ENCODE data around the gene PACRG. TPM values are rescaled to one million over a fixed set of nuclear protein-coding genes. Genes with fewer than 3 reads are reported as not detected.

PACRG gene
- total and polyA plus RNA-seq, 9 donors = 1.2 to 2.7 (median 1.9) TPM

DNA sequence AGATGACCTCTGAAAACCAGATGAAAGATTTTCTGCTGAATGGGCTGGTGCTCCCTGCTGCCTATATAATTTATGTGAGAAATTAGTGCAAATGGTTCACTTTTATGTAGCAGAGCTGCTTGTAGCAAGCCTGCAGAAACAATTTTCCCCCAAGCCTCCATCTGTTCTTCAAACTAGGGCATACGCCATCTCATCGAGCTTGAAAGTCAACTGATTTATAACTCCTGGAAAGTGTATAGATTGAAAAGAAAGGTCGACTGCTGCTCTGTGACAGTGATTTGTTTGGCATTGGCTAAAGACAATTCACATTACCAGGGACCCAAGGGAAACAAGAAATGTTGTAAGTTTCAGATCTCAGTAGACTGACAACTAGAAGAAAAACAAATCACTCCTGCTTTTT, 93.3 kb downstream of the PACRG start:
- no peaks in the 10 kb centered on the region for H3K27me3 ChIP-seq (ENCODE audit: control insufficient read depth, insufficient read depth, low read length)
- no peaks in the 10 kb centered on the region for H3K4me1 ChIP-seq (ENCODE audit: control insufficient read depth, insufficient read depth, low read length)
- no peaks in the 10 kb centered on the region for H3K9me3 ChIP-seq (replicated peaks; ENCODE audit: control insufficient read depth, low read depth, low read length)
- WGBS (ENCODE audit: insufficient coverage) = no CpG with 5 or more reads among the region's 3 CpGs
- peak; percentile 12 for DNase-seq
- H3K4me3 ChIP-seq (ENCODE audit: low read length) = no peak overlapping the region
- no peaks in the 10 kb centered on the region for H3K36me3 ChIP-seq (ENCODE audit: control insufficient read depth, insufficient read depth, low read length)
- no peak overlapping the region for H3K27ac ChIP-seq (ENCODE audit: low read length)

GRCh38 chr6:162825597-162825996, 97.8 kb downstream of the PACRG start:
- H3K27me3 ChIP-seq (ENCODE audit: control insufficient read depth, insufficient read depth, low read length) = no peaks in the 10 kb centered on the region
- no peak overlapping the region for H3K27ac ChIP-seq (ENCODE audit: low read length)
- 64% methylated on average over 4 of the region's 6 CpGs for WGBS (ENCODE audit: insufficient coverage)

DNA sequence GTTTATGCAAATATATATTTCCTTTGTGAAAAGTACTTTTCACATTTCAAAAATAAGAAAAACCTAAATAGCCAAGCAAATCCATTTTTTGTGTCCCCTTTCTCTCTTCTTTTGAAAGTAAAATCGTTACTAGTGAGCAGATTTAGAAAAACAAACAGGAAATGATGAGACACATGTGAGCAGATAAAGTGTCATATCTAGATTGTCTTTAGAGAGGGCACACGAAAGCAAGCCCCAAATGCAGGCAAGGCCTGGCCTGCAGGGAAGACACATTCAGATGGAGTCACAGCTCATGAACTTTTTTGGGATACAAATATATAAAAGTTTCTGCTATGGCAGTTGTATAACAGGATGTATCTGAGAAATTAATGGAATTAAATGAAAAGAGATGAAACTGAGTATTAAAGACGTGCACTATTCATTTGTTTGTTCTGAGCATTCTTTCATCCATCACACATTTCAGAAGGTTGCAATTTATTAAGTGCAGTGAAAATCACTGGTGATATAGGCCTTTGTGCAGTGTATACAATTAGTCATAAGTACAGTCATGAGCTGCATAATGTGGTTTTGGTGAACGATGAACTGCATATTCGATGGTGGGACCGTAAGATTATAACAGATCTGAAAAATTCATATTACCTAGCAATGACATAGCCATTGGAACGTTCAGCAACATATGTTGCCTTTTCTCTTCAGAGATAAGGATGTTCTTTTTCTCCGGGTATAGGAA, 101.4 kb downstream of the PACRG start:
- WGBS (ENCODE audit: insufficient coverage) = 100% methylated on average over 1 of the region's 8 CpGs
- no peak for DNase-seq
- Histone ChIP-seq H3K36me3 (ENCODE audit: control insufficient read depth, insufficient read depth, low read length) (no peaks in the 10 kb centered on the region), H3K9me3 (replicated peaks; ENCODE audit: control insufficient read depth, low read depth, low read length) (no peaks in the 10 kb centered on the region), H3K4me1 (ENCODE audit: control insufficient read depth, insufficient read depth, low read length) (no peaks in the 10 kb centered on the region), H3K27me3 (ENCODE audit: control insufficient read depth, insufficient read depth, low read length) (no peaks in the 10 kb centered on the region), H3K27ac (ENCODE audit: low read length) (no peak overlapping the region), H3K4me3 (ENCODE audit: low read length) (no peak overlapping the region)

More at GRCh38 chr6:162825597-162825996, 97.8 kb downstream of the PACRG start:
- DNase-seq = no peak
- no peaks in the 10 kb centered on the region for H3K36me3 ChIP-seq (ENCODE audit: control insufficient read depth, insufficient read depth, low read length)
- no peak overlapping the region for H3K4me3 ChIP-seq (ENCODE audit: low read length)
- no peaks in the 10 kb centered on the region for H3K9me3 ChIP-seq (replicated peaks; ENCODE audit: control insufficient read depth, low read depth, low read length)
- no peaks in the 10 kb centered on the region for H3K4me1 ChIP-seq (ENCODE audit: control insufficient read depth, insufficient read depth, low read length)

- no peaks in the 10 kb centered on the region for H3K27me3 ChIP-seq (ENCODE audit: control insufficient read depth, insufficient read depth, low read length)
- H3K4me3 ChIP-seq (ENCODE audit: low read length) = no peak overlapping the region
- peaks cover 3% of the 10 kb centered on the region for H3K9me3 ChIP-seq (replicated peaks; ENCODE audit: control insufficient read depth, low read depth, low read length)
- H3K36me3 ChIP-seq (ENCODE audit: control insufficient read depth, insufficient read depth, low read length) = no peaks in the 10 kb centered on the region
- H3K4me1 ChIP-seq (ENCODE audit: control insufficient read depth, insufficient read depth, low read length) = no peaks in the 10 kb centered on the region
- no peak for DNase-seq
- no CpG with 5 or more reads among the region's 4 CpGs for WGBS (ENCODE audit: insufficient coverage)
- H3K27ac ChIP-seq (ENCODE audit: low read length) = no peak overlapping the region
Measured at GRCh38 chr6:162833776-162834175, 106.0 kb downstream of the PACRG start.

DNA sequence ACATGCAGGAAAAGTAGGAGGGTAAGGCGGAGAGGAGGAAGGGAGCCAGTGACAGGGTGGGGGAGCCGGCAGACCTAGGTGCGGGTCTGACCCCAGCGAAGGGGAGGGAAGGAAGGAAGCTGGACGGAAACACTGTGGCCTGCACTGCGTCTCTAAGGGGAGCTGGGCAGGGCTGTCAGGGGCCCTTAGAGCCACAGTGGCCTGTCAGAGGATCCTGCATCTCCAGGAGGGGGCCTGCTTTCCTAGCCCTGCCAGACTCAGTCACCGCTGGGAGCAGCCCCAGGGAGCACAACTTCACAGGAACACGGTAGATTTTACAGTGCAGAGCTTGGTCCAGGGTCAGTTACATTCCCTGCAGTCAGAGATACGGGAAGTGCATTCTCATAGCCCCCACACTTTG, 118.2 kb downstream of the PACRG start:
- Histone ChIP-seq H3K36me3 (ENCODE audit: control insufficient read depth, insufficient read depth, low read length) (no peaks in the 10 kb centered on the region), H3K27me3 (ENCODE audit: control insufficient read depth, insufficient read depth, low read length) (no peaks in the 10 kb centered on the region), H3K4me1 (ENCODE audit: control insufficient read depth, insufficient read depth, low read length) (no peaks in the 10 kb centered on the region), H3K27ac (ENCODE audit: low read length) (no peak overlapping the region), H3K9me3 (replicated peaks; ENCODE audit: control insufficient read depth, low read depth, low read length) (no peaks in the 10 kb centered on the region), H3K4me3 (ENCODE audit: low read length) (no peak overlapping the region)
- no peak for DNase-seq
- 70% methylated on average over 9 of the region's 9 CpGs for WGBS (ENCODE audit: insufficient coverage)

DNA sequence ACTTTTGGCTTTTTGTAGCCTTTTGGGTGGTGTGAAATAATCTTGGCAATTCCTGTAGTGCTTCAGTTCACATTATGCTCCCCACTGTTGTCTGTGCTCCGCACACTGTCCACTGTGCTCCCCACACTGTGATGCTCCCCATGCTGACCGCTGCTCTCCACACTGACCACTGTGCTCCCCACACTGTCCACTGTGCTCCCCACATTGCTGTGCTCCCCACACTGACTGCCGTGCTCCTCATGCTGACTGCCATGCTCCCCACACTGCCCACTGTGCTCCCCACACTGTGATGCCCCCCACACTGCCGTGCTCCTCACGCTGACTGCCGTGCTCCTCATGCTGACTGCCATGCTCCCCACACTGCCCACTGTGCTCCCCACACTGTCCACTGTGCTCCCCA, 118.9 kb downstream of the PACRG start:
- WGBS (ENCODE audit: insufficient coverage) = 95% methylated on average over 5 of the region's 6 CpGs
- no peaks in the 10 kb centered on the region for H3K9me3 ChIP-seq (replicated peaks; ENCODE audit: control insufficient read depth, low read depth, low read length)
- no peaks in the 10 kb centered on the region for H3K4me1 ChIP-seq (ENCODE audit: control insufficient read depth, insufficient read depth, low read length)
- DNase-seq = no peak
- no peaks in the 10 kb centered on the region for H3K36me3 ChIP-seq (ENCODE audit: control insufficient read depth, insufficient read depth, low read length)
- no peak overlapping the region for H3K4me3 ChIP-seq (ENCODE audit: low read length)
- H3K27ac ChIP-seq (ENCODE audit: low read length) = no peak overlapping the region
- no peaks in the 10 kb centered on the region for H3K27me3 ChIP-seq (ENCODE audit: control insufficient read depth, insufficient read depth, low read length)

DNA sequence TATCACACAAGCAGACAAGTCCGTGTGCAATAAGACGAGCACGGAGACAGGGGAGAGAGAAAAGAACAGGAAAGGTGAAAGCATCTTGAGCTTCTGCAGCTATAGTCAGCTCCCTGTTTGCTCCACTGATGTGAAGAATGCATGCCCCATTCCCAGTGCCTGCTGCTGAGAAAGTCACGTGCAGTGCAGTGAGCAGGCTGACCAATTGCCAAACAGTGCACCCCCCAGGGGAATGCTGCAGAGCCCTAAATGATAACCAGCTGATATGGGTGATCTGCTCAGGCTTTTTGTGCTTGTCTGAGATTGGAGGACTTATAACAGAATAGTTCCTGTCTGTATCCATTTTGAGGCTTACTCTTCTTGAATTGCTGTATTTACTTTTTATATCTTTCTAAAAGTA, 121.5 kb downstream of the PACRG start:
- DNase-seq = no peak
- no peaks in the 10 kb centered on the region for H3K4me1 ChIP-seq (ENCODE audit: control insufficient read depth, insufficient read depth, low read length)
- WGBS (ENCODE audit: insufficient coverage) = 60% methylated on average over 4 of the region's 4 CpGs

DNA sequence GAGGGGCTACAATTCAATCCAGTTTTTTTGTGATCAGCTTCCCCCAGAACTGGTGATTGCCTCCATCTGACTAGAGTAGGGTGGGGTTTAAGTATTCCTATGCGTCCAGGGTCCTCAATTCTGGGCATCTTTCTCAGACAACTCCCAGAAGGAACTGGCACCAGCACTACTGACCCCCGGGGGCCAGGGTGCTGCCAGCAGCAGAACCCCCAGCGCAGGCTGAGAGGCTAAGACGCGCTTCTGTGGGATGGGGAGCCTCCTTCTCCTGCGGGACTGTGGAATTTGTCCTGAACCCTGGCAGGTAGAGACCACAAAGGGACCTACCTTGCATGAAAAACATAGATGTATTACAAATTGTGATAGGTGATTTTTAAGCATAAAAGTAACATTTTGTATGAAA, 124.4 kb downstream of the PACRG start:
- Histone ChIP-seq H3K4me1 (ENCODE audit: control insufficient read depth, insufficient read depth, low read length) (peaks cover 3% of the 10 kb centered on the region), H3K9me3 (replicated peaks; ENCODE audit: control insufficient read depth, low read depth, low read length) (no peaks in the 10 kb centered on the region), H3K27me3 (ENCODE audit: control insufficient read depth, insufficient read depth, low read length) (no peaks in the 10 kb centered on the region), H3K4me3 (ENCODE audit: low read length) (no peak overlapping the region), H3K36me3 (ENCODE audit: control insufficient read depth, insufficient read depth, low read length) (no peaks in the 10 kb centered on the region), H3K27ac (ENCODE audit: low read length) (no peak overlapping the region)
- no peak for DNase-seq
- 100% methylated on average over 2 of the region's 6 CpGs for WGBS (ENCODE audit: insufficient coverage)

More for the DNA sequence above, 121.5 kb downstream of the PACRG start:
- Histone ChIP-seq H3K27me3 (ENCODE audit: control insufficient read depth, insufficient read depth, low read length) (no peaks in the 10 kb centered on the region), H3K4me3 (ENCODE audit: low read length) (no peak overlapping the region), H3K36me3 (ENCODE audit: control insufficient read depth, insufficient read depth, low read length) (no peaks in the 10 kb centered on the region), H3K9me3 (replicated peaks; ENCODE audit: control insufficient read depth, low read depth, low read length) (no peaks in the 10 kb centered on the region), H3K27ac (ENCODE audit: low read length) (no peak overlapping the region)

GRCh38 chr6:162852840-162853577, 125.2 kb downstream of the PACRG start:
- WGBS (ENCODE audit: insufficient coverage) = 76% methylated on average over 4 of the region's 9 CpGs

GRCh38 chr6:162854228-162854627, 126.5 kb downstream of the PACRG start:
- Histone ChIP-seq H3K27ac (ENCODE audit: low read length) (no peak overlapping the region), H3K36me3 (ENCODE audit: control insufficient read depth, insufficient read depth, low read length) (no peaks in the 10 kb centered on the region), H3K4me1 (ENCODE audit: control insufficient read depth, insufficient read depth, low read length) (peaks cover 5% of the 10 kb centered on the region), H3K9me3 (replicated peaks; ENCODE audit: control insufficient read depth, low read depth, low read length) (no peaks in the 10 kb centered on the region), H3K4me3 (ENCODE audit: low read length) (no peak overlapping the region), H3K27me3 (ENCODE audit: control insufficient read depth, insufficient read depth, low read length) (no peaks in the 10 kb centered on the region)
- WGBS (ENCODE audit: insufficient coverage) = no CpG with 5 or more reads among the region's 1 CpG
- no peak for DNase-seq

More at GRCh38 chr6:162852840-162853577, 125.2 kb downstream of the PACRG start:
- Histone ChIP-seq H3K9me3 (replicated peaks; ENCODE audit: control insufficient read depth, low read depth, low read length) (no peaks in the 10 kb centered on the region), H3K27me3 (ENCODE audit: control insufficient read depth, insufficient read depth, low read length) (no peaks in the 10 kb centered on the region), H3K36me3 (ENCODE audit: control insufficient read depth, insufficient read depth, low read length) (no peaks in the 10 kb centered on the region), H3K4me1 (ENCODE audit: control insufficient read depth, insufficient read depth, low read length) (peaks cover 5% of the 10 kb centered on the region), H3K4me3 (ENCODE audit: low read length) (no peak overlapping the region), H3K27ac (ENCODE audit: low read length) (no peak overlapping the region)
- no peak for DNase-seq

Data from muscle of leg (tissue), 11 donors.